ENCODE results near the gene BICD2.
"Not testable (repeated sequence)": the region's sequence is repeated elsewhere in the genome, so short reads cannot be mapped to it uniquely, and the experiment has no call there.

The BICD2 gene

GRCh38 chr9:92771309-92771708 lies 6.7 kb upstream of the BICD2 start:
- in situ Hi-C loops (cut with MboI; ENCODE audit: low sequenced_read_pairs, unreplicated experiment), result no loop called here
- TF ChIP-seq CTCF (IDR thresholded peaks at IDR 0.05; ENCODE audit: borderline replicate concordance, control extremely low read depth, extremely low read depth, insufficient read depth, missing control alignments), result no peak
- DNase-seq (ENCODE audit: low spot score), result no peak

- in situ Hi-C loops (cut with MboI; ENCODE audit: low sequenced_read_pairs, unreplicated experiment), result no loop called here
- no peak for TF ChIP-seq CTCF (IDR thresholded peaks at IDR 0.05; ENCODE audit: borderline replicate concordance, control extremely low read depth, extremely low read depth, insufficient read depth, missing control alignments)
- peak; percentile 32 for DNase-seq (ENCODE audit: low spot score)
Observed at GRCh38 chr9:92770360-92770995, 5.8 kb upstream of the BICD2 start.

- TF ChIP-seq CTCF (IDR thresholded peaks at IDR 0.05; ENCODE audit: borderline replicate concordance, control extremely low read depth, extremely low read depth, insufficient read depth, missing control alignments), result no peak
- in situ Hi-C loops (cut with MboI; ENCODE audit: low sequenced_read_pairs, unreplicated experiment), result no loop called here
- no peak for DNase-seq (ENCODE audit: low spot score)
Observed at GRCh38 chr9:92769990-92770359, 5.3 kb upstream of the BICD2 start.

GRCh38 chr9:92769286-92769685 lies 4.7 kb upstream of the BICD2 start:
- TF ChIP-seq CTCF (IDR thresholded peaks at IDR 0.05; ENCODE audit: borderline replicate concordance, control extremely low read depth, extremely low read depth, insufficient read depth, missing control alignments), result no peak
- in situ Hi-C loops (cut with MboI; ENCODE audit: low sequenced_read_pairs, unreplicated experiment), result no loop called here
- DNase-seq (ENCODE audit: low spot score), result no peak

GRCh38 chr9:92768816-92769215 lies 4.2 kb upstream of the BICD2 start:
- DNase-seq (ENCODE audit: low spot score); in situ Hi-C loops (cut with MboI; ENCODE audit: low sequenced_read_pairs, unreplicated experiment): not testable (repeated sequence)

GRCh38 chr9:92767066-92768054 lies 2.7 kb upstream of the BICD2 start:
- in situ Hi-C loops (cut with MboI; ENCODE audit: low sequenced_read_pairs, unreplicated experiment), result no loop called here
- no peak for TF ChIP-seq CTCF (IDR thresholded peaks at IDR 0.05; ENCODE audit: borderline replicate concordance, control extremely low read depth, extremely low read depth, insufficient read depth, missing control alignments)
- DNase-seq (ENCODE audit: low spot score), result no peak

All from GM13976 (cell line).